GM23248 (cell line): ENCODE data around the gene CCT4. TPM values are rescaled to one million over a fixed set of nuclear protein-coding genes. Genes with fewer than 3 reads are reported as not detected.
"Not testable (repeated sequence)": the region's sequence is repeated elsewhere in the genome, so short reads cannot be mapped to it uniquely, and the experiment has no call there.

ENCODE experiments used
- DNase-seq: peaks from one replicate; pipeline ENCODE4 v3.0.0-alpha.2; 2015
- H2AFZ ChIP-seq: fragments of 200-600 bp; sonication (generic); 2 replicates; pipeline ENCODE4 v1.6.1; 2016; ENCODE audit warnings: antibody characterized with exemption
- H3F3A ChIP-seq: fragments of 200-600 bp; sonication (generic); 2 replicates; pipeline ENCODE4 v1.6.1; 2016; ENCODE audit warnings: mild to moderate bottlenecking, antibody characterized with exemption, mixed run types; ENCODE audit not compliant: insufficient read depth
- H3K27ac ChIP-seq: fragments of 200-600 bp; sonication (generic); 2 replicates; pipeline ENCODE4 v1.5.1; 2016; ENCODE audit warnings: mild to moderate bottlenecking
- H3K27me3 ChIP-seq: fragments of 200-600 bp; sonication (generic); replicated peaks from 2 replicates; pipeline ENCODE4 v1.6.1; 2016; ENCODE audit warnings: mild to moderate bottlenecking; ENCODE audit not compliant: insufficient read depth
- H3K36me3 ChIP-seq: fragments of 200-600 bp; sonication (generic); 2 replicates; pipeline ENCODE4 v1.6.1; 2016; ENCODE audit warnings: low read depth, mild to moderate bottlenecking
- H3K4me1 ChIP-seq: fragments of 200-600 bp; sonication (generic); 2 replicates; pipeline ENCODE4 v1.6.1; 2016; ENCODE audit warnings: mild to moderate bottlenecking; ENCODE audit not compliant: insufficient read depth
- H3K4me2 ChIP-seq: fragments of 200-600 bp; sonication (generic); one replicate; pipeline ENCODE4 v1.6.1; 2016; ENCODE audit warnings: mild to moderate bottlenecking; ENCODE audit not compliant: unreplicated experiment
- H3K4me3 ChIP-seq: fragments of 200-600 bp; sonication (generic); 2 replicates; pipeline ENCODE4 v1.5.1; 2016; ENCODE audit warnings: mild to moderate bottlenecking
- H3K79me2 ChIP-seq: fragments of 200-600 bp; sonication (generic); 2 replicates; pipeline ENCODE4 v1.6.1; 2016; ENCODE audit warnings: mild to moderate bottlenecking; ENCODE audit not compliant: insufficient read depth
- H3K9ac ChIP-seq: fragments of 200-600 bp; sonication (generic); 2 replicates; pipeline ENCODE4 v1.6.1; 2016; ENCODE audit warnings: mild to moderate bottlenecking
- H3K9me2 ChIP-seq: fragments of 200-600 bp; sonication (generic); 2 replicates; pipeline ENCODE4 v1.6.1; 2016; ENCODE audit warnings: mixed run types, mild to moderate bottlenecking, moderate library complexity; ENCODE audit not compliant: insufficient read depth
- H3K9me3 ChIP-seq: fragments of 200-600 bp; sonication (generic); one replicate; pipeline ENCODE4 v1.6.1; 2017; ENCODE audit warnings: low read depth
- H4K20me1 ChIP-seq: fragments of 200-600 bp; sonication (generic); 2 replicates; pipeline ENCODE4 v1.6.0; 2016; ENCODE audit not compliant: insufficient read depth
- EZH2 ChIP-seq: fragments of 200-600 bp; sonication (generic); IDR thresholded peaks from 2 replicates; pipeline ENCODE4 v1.6.1; 2018; ENCODE audit warnings: antibody characterized with exemption, mild to moderate bottlenecking; ENCODE audit not compliant: insufficient read depth, poor library complexity, severe bottlenecking
- EZH2phosphoT487 ChIP-seq: fragments of 200-600 bp; sonication (generic); IDR thresholded peaks from 2 replicates; pipeline ENCODE4 v1.6.1; 2018; ENCODE audit warnings: antibody characterized with exemption, moderate library complexity, mild to moderate bottlenecking, low read depth; ENCODE audit not compliant: insufficient read depth
- WGBS, 2 experiments: methylation state at CpG; one replicate each; pipeline ENCODE4 v1.1.6; 2015 to 2017; ENCODE audit warnings: low lambda C conversion rate in 2 of 2, low coverage in 1 of 2; ENCODE audit errors: missing lambda C conversion rate in 2 of 2; 5-methylcytosine and 5-hydroxymethylcytosine counted together
- in situ Hi-C: fragments of 300-500 bp; cut with MboI; formaldehyde crosslinking; loops from 2 replicates; pipeline ENCODE4 v1.15.0; 2020
- polyA plus RNA-seq: library from polyadenylated mRNA; unstranded; fragments of >200 nt; fragmentation: Nextera tagmentation; extraction: Ambion mirVana; gene quantifications from 2 replicates; pipeline ENCODE4 v1.2.1, GENCODE V29; 2016
- total RNA-seq: library from RNA; depleted of rRNA; stranded (reverse); fragments of >200 nt; shearing (Covaris generic); gene quantifications from 2 replicates; pipeline ENCODE4 v1.2.3, GENCODE V29; 2014

CCT4 gene
- total and polyA plus RNA-seq, 2 experiments from 2014 or later, result 122 to 126 TPM

DNA sequence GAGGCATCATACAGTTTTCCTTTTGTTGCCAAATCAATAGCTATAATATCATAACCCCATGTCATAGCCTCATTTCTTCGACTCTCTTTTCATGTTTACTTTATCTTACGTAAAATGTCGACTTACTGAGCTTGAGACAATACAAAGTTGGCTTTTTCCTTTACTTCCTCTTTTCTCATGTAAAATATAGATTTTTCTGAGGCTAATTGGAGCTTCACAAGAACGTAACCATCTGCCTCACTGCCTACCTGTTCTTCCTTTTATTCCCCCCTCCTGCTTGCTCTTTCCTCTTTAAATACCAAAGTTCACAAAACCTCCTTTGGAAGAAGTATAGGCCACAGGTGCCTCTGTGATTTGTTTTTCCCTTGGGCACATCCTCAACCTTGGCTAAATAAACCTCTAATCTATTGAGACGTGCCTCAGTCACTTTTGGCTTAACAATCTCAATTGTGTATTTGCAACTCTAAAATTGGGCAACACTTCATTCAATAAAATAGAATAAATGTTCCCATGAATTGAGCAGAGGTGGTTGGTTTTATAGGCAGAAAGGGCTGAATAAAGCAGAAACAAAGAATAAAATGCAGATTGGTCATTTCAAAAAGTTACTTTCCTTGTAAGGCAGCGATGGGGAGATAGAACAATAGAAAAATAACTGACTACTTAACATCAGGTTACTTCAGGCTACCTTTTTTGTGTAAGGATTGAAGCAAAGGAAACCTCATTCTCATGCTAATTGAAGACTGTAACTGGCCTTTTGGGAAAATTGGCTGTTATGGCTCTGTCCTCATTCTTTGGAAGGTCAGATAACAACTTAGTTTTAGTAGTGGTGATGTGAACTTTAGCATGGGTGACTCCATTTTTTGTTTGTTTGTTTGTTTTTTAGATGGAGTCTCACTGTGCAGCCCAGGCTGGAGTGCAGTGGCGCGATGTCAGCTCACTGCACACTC, 38.3 kb upstream of the CCT4 start:
- H3K9me2 ChIP-seq, result no peaks in the 10 kb centered on the region
- H3K27ac ChIP-seq, result no peak overlapping the region
- no peak overlapping the region for H3K4me3 ChIP-seq
- no peaks in the 10 kb centered on the region for H3F3A ChIP-seq
- H3K4me1 ChIP-seq, result no peaks in the 10 kb centered on the region
- H3K9me3 ChIP-seq, result no peaks in the 10 kb centered on the region
- no peak overlapping the region for H2AFZ ChIP-seq
- no peaks in the 10 kb centered on the region for H4K20me1 ChIP-seq
- TF ChIP-seq EZH2phosphoT487 (no peak), EZH2 (no peak)
- DNase-seq, result no peak
- H3K36me3 ChIP-seq, result no peaks in the 10 kb centered on the region
- no peak overlapping the region for H3K4me2 ChIP-seq
- 95% methylated on average over 8 of the region's 8 CpGs for WGBS, 2 experiments
- no peaks in the 10 kb centered on the region for H3K27me3 ChIP-seq
- H3K79me2 ChIP-seq, result no peaks in the 10 kb centered on the region
- in situ Hi-C loops, result no loop called here
- H3K9ac ChIP-seq, result no peak overlapping the region

GRCh38 chr2:61924895-61925663, 36.6 kb upstream of the CCT4 start:
- H3K36me3 ChIP-seq, result no peaks in the 10 kb centered on the region
- H4K20me1 ChIP-seq, result no peaks in the 10 kb centered on the region
- H3K27me3 ChIP-seq, result no peaks in the 10 kb centered on the region
- 71 to 79% methylated on average over 15 of the region's 15 CpGs for WGBS, 2 experiments
- H3F3A ChIP-seq, result no peaks in the 10 kb centered on the region
- no peaks in the 10 kb centered on the region for H3K79me2 ChIP-seq
- H3K9ac ChIP-seq, result no peak overlapping the region
- H3K4me3 ChIP-seq, result no peak overlapping the region
- no peaks in the 10 kb centered on the region for H3K9me2 ChIP-seq
- DNase-seq, result no peak
- no peak for TF ChIP-seq EZH2
- no peak for TF ChIP-seq EZH2phosphoT487
- H3K27ac ChIP-seq, result no peak overlapping the region
- H3K4me2 ChIP-seq, result no peak overlapping the region
- in situ Hi-C loops, result no loop called here
- H3K9me3 ChIP-seq, result no peaks in the 10 kb centered on the region
- no peaks in the 10 kb centered on the region for H3K4me1 ChIP-seq
- no peak overlapping the region for H2AFZ ChIP-seq

DNA sequence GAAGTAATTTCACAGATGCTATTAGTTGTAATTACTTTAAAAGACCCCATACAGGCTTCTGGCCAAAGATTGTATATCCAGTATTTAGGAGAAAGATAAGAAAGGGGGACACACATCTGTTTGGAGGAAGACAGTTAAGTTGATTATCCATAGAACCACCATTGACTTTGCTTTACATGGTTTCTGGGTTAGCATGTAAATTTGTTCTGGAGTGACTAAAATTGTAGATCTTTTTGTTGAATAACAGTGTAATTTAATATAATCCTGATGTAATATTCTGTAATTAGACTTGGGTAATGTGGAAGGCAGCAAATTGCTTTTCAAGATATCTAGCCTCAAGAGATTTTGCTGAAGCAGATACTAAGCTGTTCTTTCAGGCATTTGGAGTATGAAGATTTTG, 34.3 kb upstream of the CCT4 start:
- Histone ChIP-seq H3K36me3 (no peaks in the 10 kb centered on the region), H3K4me2 (no peak overlapping the region), H3K27ac (no peak overlapping the region), H3K4me1 (no peaks in the 10 kb centered on the region), H3K9me2 (no peaks in the 10 kb centered on the region), H4K20me1 (no peaks in the 10 kb centered on the region), H2AFZ (no peak overlapping the region), H3K4me3 (no peak overlapping the region), H3K27me3 (no peaks in the 10 kb centered on the region), H3K9me3 (no peaks in the 10 kb centered on the region), H3K9ac (no peak overlapping the region), H3F3A (no peaks in the 10 kb centered on the region), H3K79me2 (no peaks in the 10 kb centered on the region)
- in situ Hi-C loops, result no loop called here
- no peak for DNase-seq
- no peak for TF ChIP-seq EZH2phosphoT487

DNA sequence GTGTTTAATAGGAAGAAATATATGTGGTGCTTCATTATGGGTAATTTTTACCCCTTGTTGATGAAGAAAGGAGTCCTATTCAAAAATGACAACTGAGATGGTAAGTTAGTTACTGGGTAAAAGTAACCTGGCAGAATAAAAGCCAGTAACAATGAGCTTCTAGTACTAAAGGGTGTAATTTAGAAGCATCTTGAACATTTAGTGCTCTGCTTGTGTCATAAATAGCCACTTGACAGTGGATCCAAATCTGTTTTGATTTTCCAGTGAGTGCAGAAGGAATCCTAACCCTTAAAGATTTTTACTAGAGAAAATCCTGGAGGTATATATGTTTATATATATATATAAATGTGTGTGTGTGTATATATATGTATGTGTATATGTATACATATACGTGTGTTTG, 32.1 kb upstream of the CCT4 start:
- no peaks in the 10 kb centered on the region for H3K4me1 ChIP-seq
- no peaks in the 10 kb centered on the region for H3K79me2 ChIP-seq
- no peak for TF ChIP-seq EZH2
- TF ChIP-seq EZH2phosphoT487, result no peak
- DNase-seq, result no peak
- H3K4me3 ChIP-seq, result no peak overlapping the region
- no peaks in the 10 kb centered on the region for H3K36me3 ChIP-seq
- H3K4me2 ChIP-seq, result no peak overlapping the region
- no peaks in the 10 kb centered on the region for H3F3A ChIP-seq
- no peak overlapping the region for H2AFZ ChIP-seq
- H3K9me3 ChIP-seq, result no peaks in the 10 kb centered on the region
- H3K27ac ChIP-seq, result no peak overlapping the region
- no peaks in the 10 kb centered on the region for H3K27me3 ChIP-seq
- 92 to 96% methylated on average over 1 of the region's 1 CpG for WGBS, 2 experiments
- H3K9me2 ChIP-seq, result no peaks in the 10 kb centered on the region
- no peak overlapping the region for H3K9ac ChIP-seq
- in situ Hi-C loops, result no loop called here
- no peaks in the 10 kb centered on the region for H4K20me1 ChIP-seq

DNA sequence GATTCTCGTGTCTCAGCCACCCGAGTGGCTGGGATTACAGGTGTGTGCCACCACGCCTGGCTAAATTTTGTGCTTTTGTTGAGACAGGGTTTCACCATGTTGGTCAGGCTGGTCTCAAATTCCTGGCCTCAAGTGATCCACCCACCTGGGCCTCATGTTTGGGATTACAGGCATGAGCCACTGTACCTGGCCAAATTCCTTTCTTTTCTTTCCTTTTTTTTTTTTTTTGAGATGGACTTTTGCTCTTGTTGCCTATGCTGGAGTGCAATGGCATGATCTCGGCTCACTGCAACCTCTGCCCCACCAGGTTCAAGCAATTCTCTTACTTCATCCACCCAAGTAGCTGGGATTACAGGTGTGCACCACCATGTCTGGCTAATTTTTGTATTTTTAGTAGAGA, 26.3 kb upstream of the CCT4 start:
- H3K9ac ChIP-seq, H4K20me1 ChIP-seq, H2AFZ ChIP-seq, DNase-seq, H3K27me3 ChIP-seq, H3K4me1 ChIP-seq, H3K4me3 ChIP-seq, H3K36me3 ChIP-seq, H3F3A ChIP-seq, H3K4me2 ChIP-seq, H3K27ac ChIP-seq, H3K9me2 ChIP-seq, H3K9me3 ChIP-seq: not testable (repeated sequence)
- H3K79me2 ChIP-seq, result peaks cover 46% of the 10 kb centered on the region
- in situ Hi-C loops, result loop anchor here (5.0 kb wide), 1 partner anchor 498 kb away; no protein-coding TSS in a partner anchor
- 97 to 100% methylated on average over 4 of the region's 4 CpGs for WGBS, 2 experiments
